ENCODE results near the gene NDUFA5. TPM values are rescaled to one million over a fixed set of nuclear protein-coding genes. Genes with fewer than 3 reads are reported as not detected.

Gene NDUFA5
- total and polyA plus RNA-seq, 2 experiments from 2014 or later = 55.2 to 207 TPM

GRCh38 chr7:123538189-123538714 is 19.4 kb downstream of the NDUFA5 start (continued):
- TF ChIP-seq ZNF462 (CRISPR knock-in tag; IDR thresholded peaks at IDR 0.05) = no peak
- no peak for TF ChIP-seq CTCF (conservative IDR thresholded peaks at IDR 0.05; ENCODE audit: low read depth in 2 of 2)
- no peak for TF ChIP-seq STAT1 (IDR thresholded peaks at IDR 0.05; ENCODE audit: unreplicated experiment)

- H3K27me3 ChIP-seq (ENCODE audit: insufficient read depth) = peaks cover 11% of the 10 kb centered on the region
- peak; percentile 37 for DNase-seq (ENCODE audit: low spot score)
- no peaks in the 10 kb centered on the region for H4K20me1 ChIP-seq (replicated peaks; ENCODE audit: insufficient read depth)
- no peak overlapping the region for H2AFZ ChIP-seq
- no peak for ATAC-seq
- no peak overlapping the region for H3K27ac ChIP-seq (ENCODE audit: low read depth)
- H3K79me2 ChIP-seq (replicated peaks; ENCODE audit: insufficient read depth) = no peaks in the 10 kb centered on the region
- H3K4me2 ChIP-seq = no peak overlapping the region
- Mint-ChIP-seq H3K27ac (no peak overlapping the region), H3K4me3 (no peak overlapping the region), H3K36me3 (ENCODE audit: low read depth) (peaks cover 2% of the 10 kb centered on the region; the same call in 1 of the 3 replicates), H3K4me1 (peaks cover 10% of the 10 kb centered on the region), H3K27me3 (ENCODE audit: insufficient read depth, low read depth, poor library complexity) (peaks cover 8% of the 10 kb centered on the region), H3K9me3 (no peaks in the 10 kb centered on the region)
- H3F3A ChIP-seq (replicated peaks; ENCODE audit: low read depth) = peaks cover 5% of the 10 kb centered on the region; the same call in 1 of the 2 replicates
- no peaks in the 10 kb centered on the region for H3K9me2 ChIP-seq (ENCODE audit: insufficient read depth)
- no peaks in the 10 kb centered on the region for H3K36me3 ChIP-seq (ENCODE audit: insufficient read depth)
- H3K4me3 ChIP-seq = no peak overlapping the region
- peaks cover 11% of the 10 kb centered on the region for H3K4me1 ChIP-seq (ENCODE audit: insufficient read depth)
- TF ChIP-seq CREB1 (CRISPR knock-in tag; IDR thresholded peaks at IDR 0.05; ENCODE audit: low read depth) = no peak
- no peak for TF ChIP-seq ZNF331 (CRISPR knock-in tag; IDR thresholded peaks at IDR 0.05; ENCODE audit: low read depth)
- peak in 1 of 2 experiments; percentile 70; a peak in 3 of 4 replicates for TF ChIP-seq CTCF (conservative IDR thresholded peaks at IDR 0.05; ENCODE audit: low read depth in 2 of 2)
Observed at GRCh38 chr7:123537026-123537642, 20.5 kb downstream of the NDUFA5 start.
